Mesodermal cell (in vitro differentiated cells): ENCODE measurements around the gene SAG.
"Not testable (repeated sequence)": the region's sequence is repeated elsewhere in the genome, so short reads cannot be mapped to it uniquely, and the experiment has no call there.

Source experiments
- H3K27ac ChIP-seq: 2 replicates; pipeline ENCODE4 v1.7.0; 2013; ENCODE audit warnings: mild to moderate bottlenecking, low read depth, low read length, moderate library complexity; ENCODE audit not compliant: severe bottlenecking
- H3K36me3 ChIP-seq: 2 replicates; pipeline ENCODE4 v1.7.1; 2013; ENCODE audit warnings: mild to moderate bottlenecking, low read length, moderate library complexity; ENCODE audit not compliant: control insufficient read depth, insufficient read depth
- H3K4me1 ChIP-seq: one replicate; pipeline ENCODE4 v1.7.1; 2013; ENCODE audit warnings: mild to moderate bottlenecking, low read length; ENCODE audit not compliant: insufficient read depth, control insufficient read depth, poor library complexity, severe bottlenecking
- H3K4me3 ChIP-seq: 2 replicates; pipeline ENCODE4 v1.7.0; 2013; ENCODE audit warnings: low read length, control low read depth, mild to moderate bottlenecking; ENCODE audit not compliant: insufficient read depth, poor library complexity, severe bottlenecking; ENCODE audit errors: extremely low read depth
- H3K9me3 ChIP-seq: 2 replicates; pipeline ENCODE4 v1.7.1; 2013; ENCODE audit warnings: mild to moderate bottlenecking, low read length, moderate library complexity; ENCODE audit not compliant: control insufficient read depth
- WGBS, 2 experiments: methylation state at CpG; one replicate each; pipeline ENCODE4 v1.1.5; 2013; ENCODE audit warnings: missing lambda C conversion rate in 2 of 2; ENCODE audit not compliant: insufficient coverage in 2 of 2; 5-methylcytosine and 5-hydroxymethylcytosine counted together

The SAG gene

GRCh38 chr2:233365861-233366520 lies 58.4 kb downstream of the SAG start:
- Histone ChIP-seq H3K4me1 (peaks cover 8% of the 10 kb centered on the region), H3K36me3 (peaks cover 3% of the 10 kb centered on the region), H3K4me3 (no peak overlapping the region), H3K9me3 (no peaks in the 10 kb centered on the region), H3K27ac (no peak overlapping the region)
- 88 to 93% methylated on average over 4 to 5 of the region's 6 CpGs for WGBS, 2 experiments

- Histone ChIP-seq H3K4me3 (no peak overlapping the region), H3K9me3 (no peaks in the 10 kb centered on the region), H3K4me1 (peaks cover 4% of the 10 kb centered on the region), H3K36me3 (peaks cover 12% of the 10 kb centered on the region), H3K27ac (no peak overlapping the region)
- WGBS, 2 experiments: 100% methylated on average over 1 of the region's 3 CpGs; no CpG with 5 or more reads in 1 of the 2 experiments
Measured at GRCh38 chr2:233367586-233367985, 60.0 kb downstream of the SAG start.

- WGBS, 2 experiments: 83 to 94% methylated on average over 4 to 5 of the region's 5 CpGs
- Histone ChIP-seq H3K4me1 (peaks cover 4% of the 10 kb centered on the region), H3K4me3 (no peak overlapping the region), H3K9me3 (no peaks in the 10 kb centered on the region), H3K27ac (no peak overlapping the region), H3K36me3 (peaks cover 10% of the 10 kb centered on the region)
Measured at GRCh38 chr2:233368756-233369155, 61.1 kb downstream of the SAG start.

GRCh38 chr2:233369462-233369861 lies 61.8 kb downstream of the SAG start:
- H3K36me3 ChIP-seq: peaks cover 9% of the 10 kb centered on the region
- WGBS, 2 experiments: 80 to 97% methylated on average over 5 to 6 of the region's 8 CpGs
- H3K27ac ChIP-seq: no peak overlapping the region
- peaks cover 4% of the 10 kb centered on the region for H3K4me1 ChIP-seq
- no peak overlapping the region for H3K4me3 ChIP-seq
- H3K9me3 ChIP-seq: no peaks in the 10 kb centered on the region

GRCh38 chr2:233369897-233370685 lies 62.5 kb downstream of the SAG start:
- H3K4me3 ChIP-seq: no peak overlapping the region
- H3K36me3 ChIP-seq: peaks cover 9% of the 10 kb centered on the region
- WGBS, 2 experiments: 93 to 94% methylated on average over 2 to 5 of the region's 9 CpGs
- no peak overlapping the region for H3K27ac ChIP-seq
- peaks cover 4% of the 10 kb centered on the region for H3K4me1 ChIP-seq
- no peaks in the 10 kb centered on the region for H3K9me3 ChIP-seq

GRCh38 chr2:233371641-233372040 lies 64.0 kb downstream of the SAG start:
- 89 to 100% methylated on average over 1 of the region's 2 CpGs for WGBS, 2 experiments

GRCh38 chr2:233372855-233373254 lies 65.2 kb downstream of the SAG start:
- 93 to 98% methylated on average over 3 to 8 of the region's 8 CpGs for WGBS, 2 experiments
- no peak overlapping the region for H3K4me3 ChIP-seq
- H3K9me3 ChIP-seq: no peaks in the 10 kb centered on the region
- H3K36me3 ChIP-seq: peaks cover 13% of the 10 kb centered on the region
- H3K4me1 ChIP-seq: peaks cover 4% of the 10 kb centered on the region
- no peak overlapping the region for H3K27ac ChIP-seq

More at GRCh38 chr2:233371641-233372040, 64.0 kb downstream of the SAG start:
- Histone ChIP-seq H3K9me3 (no peaks in the 10 kb centered on the region), H3K36me3 (peaks cover 9% of the 10 kb centered on the region), H3K27ac (no peak overlapping the region), H3K4me1 (peaks cover 4% of the 10 kb centered on the region), H3K4me3 (no peak overlapping the region)

- H3K27ac ChIP-seq: no peak overlapping the region
- 92 to 95% methylated on average over 2 to 3 of the region's 5 CpGs for WGBS, 2 experiments
- H3K4me1 ChIP-seq: peaks cover 4% of the 10 kb centered on the region
Measured at GRCh38 chr2:233373316-233373715, 65.7 kb downstream of the SAG start.

GRCh38 chr2:233374776-233375175 lies 67.2 kb downstream of the SAG start:
- not testable (repeated sequence) for H3K4me3 ChIP-seq, H3K4me1 ChIP-seq, H3K27ac ChIP-seq, H3K9me3 ChIP-seq
- H3K36me3 ChIP-seq: peaks cover 13% of the 10 kb centered on the region
- 87 to 96% methylated on average over 7 to 10 of the region's 11 CpGs for WGBS, 2 experiments

More at GRCh38 chr2:233373316-233373715, 65.7 kb downstream of the SAG start:
- Histone ChIP-seq H3K4me3 (no peak overlapping the region), H3K9me3 (no peaks in the 10 kb centered on the region), H3K36me3 (peaks cover 13% of the 10 kb centered on the region)

- 93 to 94% methylated on average over 7 of the region's 10 CpGs for WGBS, 2 experiments
- no peak overlapping the region for H3K4me3 ChIP-seq
- H3K4me1 ChIP-seq: no peaks in the 10 kb centered on the region
Measured at GRCh38 chr2:233375490-233376314, 68.1 kb downstream of the SAG start.

More at GRCh38 chr2:233375490-233376314, 68.1 kb downstream of the SAG start:
- peaks cover 13% of the 10 kb centered on the region for H3K36me3 ChIP-seq
- no peak overlapping the region for H3K27ac ChIP-seq
- no peaks in the 10 kb centered on the region for H3K9me3 ChIP-seq
